Activated naive CD8-positive, alpha-beta T cell treated with anti-CD3 and anti-CD28 coated beads, Interleukin-2, amount 50 U/mL, for 24 hours (primary cell): ENCODE data around the gene PITPNM1.
"Not testable (repeated sequence)": the region's sequence is repeated elsewhere in the genome, so short reads cannot be mapped to it uniquely, and the experiment has no call there.

ENCODE experiments used
- ATAC-seq: fragments of 150-1000 bp; cut with Tn5 transposase; one replicate; pipeline ENCODE4 v1.10.0; 2021
- DNase-seq: peaks from one replicate; pipeline ENCODE4 v3.0.0; 2021
- H3K27ac Mint-ChIP-seq: one replicate; pipeline ENCODE4 v1.8.0; 2021; ENCODE audit warnings: mild to moderate bottlenecking, mixed read lengths
- H3K27me3 Mint-ChIP-seq: one replicate; pipeline ENCODE4 v1.8.0; 2021; ENCODE audit warnings: mixed read lengths
- H3K36me3 Mint-ChIP-seq: one replicate; pipeline ENCODE4 v1.8.0; 2021; ENCODE audit warnings: low read depth, mixed read lengths
- H3K4me1 Mint-ChIP-seq: one replicate; pipeline ENCODE4 v1.8.0; 2021; ENCODE audit warnings: mixed read lengths
- H3K4me3 Mint-ChIP-seq: one replicate; pipeline ENCODE4 v1.8.0; 2021; ENCODE audit warnings: mild to moderate bottlenecking, moderate library complexity, mixed read lengths
- H3K9me3 Mint-ChIP-seq: one replicate; pipeline ENCODE4 v1.8.0; 2021; ENCODE audit warnings: mixed read lengths

The PITPNM1 gene

GRCh38 chr11:67516806-67517205 is 11.6 kb upstream of the PITPNM1 start:
- Mint-ChIP-seq H3K27me3 (no peaks in the 10 kb centered on the region), H3K4me3 (no peak overlapping the region), H3K9me3 (no peaks in the 10 kb centered on the region), H3K4me1 (no peaks in the 10 kb centered on the region), H3K36me3 (no peaks in the 10 kb centered on the region), H3K27ac (no peak overlapping the region)
- DNase-seq (no peak), ATAC-seq (no peak)

DNA sequence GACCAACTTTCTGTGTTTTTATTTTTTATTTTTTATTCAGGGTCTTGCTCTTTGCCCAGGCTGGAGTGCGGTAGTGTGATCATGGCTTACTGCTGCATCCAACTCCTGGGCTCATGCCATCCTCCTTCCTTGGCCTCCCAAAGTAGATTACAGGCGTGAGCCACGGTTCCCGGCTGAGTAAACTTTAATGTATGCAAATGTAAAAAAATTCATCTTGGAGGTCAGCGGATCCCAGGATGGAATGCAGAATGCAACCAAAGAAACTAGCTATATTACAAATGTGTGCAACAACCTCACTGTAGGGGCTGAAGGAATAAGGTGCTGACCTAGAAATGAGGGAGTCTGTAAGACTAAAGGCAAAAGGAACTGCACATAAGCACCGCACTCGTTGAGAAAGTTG is 9.0 kb upstream of the PITPNM1 start:
- no peak for ATAC-seq
- no peaks in the 10 kb centered on the region for H3K36me3 Mint-ChIP-seq
- H3K9me3 Mint-ChIP-seq = no peaks in the 10 kb centered on the region

DNA sequence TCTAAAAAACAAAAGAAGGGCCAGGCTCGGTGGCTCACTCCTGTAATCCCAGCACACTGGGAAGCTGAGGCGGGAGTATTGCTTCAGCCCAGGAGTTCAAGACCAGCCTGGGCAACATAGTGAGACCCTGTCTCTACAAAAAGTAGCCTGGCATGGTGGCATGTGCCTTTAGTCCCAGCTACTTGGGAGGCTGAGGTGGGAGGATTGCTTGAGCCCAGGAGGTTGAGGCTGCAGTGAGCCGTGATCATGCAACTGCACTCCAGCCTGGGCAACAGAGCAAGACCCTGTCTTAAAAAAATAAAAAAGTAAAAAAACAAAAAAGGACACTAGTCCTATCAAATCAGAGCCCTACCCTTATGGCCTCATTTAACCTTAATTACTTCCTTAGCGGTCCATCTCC is 6.4 kb upstream of the PITPNM1 start:
- peaks cover 18% of the 10 kb centered on the region for H3K4me1 Mint-ChIP-seq
- H3K4me3 Mint-ChIP-seq, H3K27ac Mint-ChIP-seq, ATAC-seq, H3K9me3 Mint-ChIP-seq, H3K27me3 Mint-ChIP-seq, DNase-seq, H3K36me3 Mint-ChIP-seq: not testable (repeated sequence)

More for the DNA sequence above, 9.0 kb upstream of the PITPNM1 start:
- no peak overlapping the region for H3K4me3 Mint-ChIP-seq
- no peak overlapping the region for H3K27ac Mint-ChIP-seq
- no peak for DNase-seq
- H3K27me3 Mint-ChIP-seq = no peaks in the 10 kb centered on the region
- H3K4me1 Mint-ChIP-seq = peaks cover 2% of the 10 kb centered on the region

DNA sequence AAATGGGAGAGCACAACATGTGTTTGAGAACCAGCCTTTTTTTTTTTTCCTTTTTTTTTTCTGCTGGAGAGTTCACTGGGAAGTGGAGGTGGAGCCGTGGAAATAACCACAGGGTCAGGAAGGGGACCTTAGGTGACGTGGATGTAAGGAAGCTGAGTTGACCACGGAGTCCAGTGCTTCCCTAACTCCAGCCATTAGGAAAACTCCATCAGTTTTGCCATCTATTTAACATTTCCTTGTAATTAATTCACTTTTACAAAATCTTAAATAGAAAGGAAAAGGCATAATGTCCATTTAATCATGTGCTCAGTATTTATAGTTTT is 4.8 kb upstream of the PITPNM1 start:
- Mint-ChIP-seq H3K4me3 (no peak overlapping the region), H3K4me1 (peaks cover 31% of the 10 kb centered on the region), H3K36me3 (peaks cover 7% of the 10 kb centered on the region), H3K27ac (no peak overlapping the region), H3K9me3 (no peaks in the 10 kb centered on the region), H3K27me3 (peaks cover 2% of the 10 kb centered on the region)
- DNase-seq (no peak), ATAC-seq (no peak)

DNA sequence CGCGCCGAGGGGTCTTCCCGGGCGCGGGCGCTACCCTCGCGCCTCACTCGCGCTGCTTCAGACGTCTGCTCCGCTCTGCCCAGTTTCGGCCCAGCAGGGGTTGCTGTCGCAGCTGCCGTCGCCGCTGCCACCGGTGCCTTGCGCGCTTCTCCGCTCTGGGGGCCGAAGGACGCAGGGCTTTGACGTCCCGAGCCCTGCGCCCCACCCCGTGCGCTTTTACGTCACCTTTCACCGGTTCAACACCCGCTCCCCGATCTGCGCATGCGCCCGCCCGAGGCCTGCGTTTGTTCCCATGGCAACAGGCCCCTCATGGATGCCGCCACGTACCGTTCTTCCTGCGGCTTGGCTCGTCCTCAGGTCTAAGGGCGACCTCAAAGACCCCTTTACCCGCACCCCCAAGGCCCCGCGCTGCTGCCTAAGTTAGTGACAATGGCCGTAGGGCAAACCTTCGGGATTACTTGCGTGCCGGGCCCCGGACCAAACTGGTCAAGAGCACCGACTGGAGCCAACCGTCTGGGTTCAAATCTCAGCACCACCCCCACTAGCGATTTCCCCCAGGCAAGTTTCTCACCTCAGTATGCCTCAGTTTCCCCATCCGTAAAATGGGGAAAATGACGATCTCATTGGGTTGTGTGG is 3.4 kb upstream of the PITPNM1 start:
- H3K27me3 Mint-ChIP-seq = peaks cover 2% of the 10 kb centered on the region
- DNase-seq (peak; percentile 100), ATAC-seq (peak; percentile 10)
- H3K36me3 Mint-ChIP-seq = peaks cover 7% of the 10 kb centered on the region
- H3K9me3 Mint-ChIP-seq = no peaks in the 10 kb centered on the region
- H3K27ac Mint-ChIP-seq = peak overlapping the region; percentile 94
- peak overlapping the region; percentile 91 for H3K4me3 Mint-ChIP-seq
- H3K4me1 Mint-ChIP-seq = peaks cover 32% of the 10 kb centered on the region

DNA sequence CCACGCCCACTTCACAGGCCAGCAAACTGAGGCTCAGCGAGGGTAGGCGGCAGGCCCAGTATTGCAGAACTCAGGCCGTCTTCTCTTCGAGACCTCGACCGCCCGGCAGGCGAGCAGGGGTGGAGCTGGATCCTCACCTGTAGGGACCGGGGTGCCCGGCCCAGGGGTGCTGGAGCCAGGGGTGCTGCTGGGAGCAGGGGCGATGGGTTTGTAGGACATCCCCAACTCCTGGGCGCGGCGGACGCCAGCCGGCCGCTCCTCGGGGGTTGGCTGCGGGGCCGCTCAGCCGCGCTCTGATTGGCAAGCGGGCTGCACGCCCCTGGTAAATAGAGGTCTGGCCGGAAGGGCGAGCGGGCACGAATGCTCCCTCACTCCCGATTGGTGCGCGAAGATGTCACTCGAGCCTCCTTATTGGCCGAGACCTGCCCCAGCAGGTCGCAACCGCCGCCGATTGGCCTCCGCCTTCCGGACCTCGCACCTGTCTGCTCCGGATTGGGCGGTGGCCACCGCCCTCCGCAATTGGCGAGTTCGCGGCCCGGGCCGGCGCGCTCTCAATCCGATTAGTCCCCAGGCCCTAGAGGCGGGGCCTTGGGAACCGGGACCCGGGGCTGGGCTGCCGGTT is 2.8 kb upstream of the PITPNM1 start, which contains the start of gene CDK2AP2:
CDK2AP2 (minus strand) TSS at position 299 of the 622 bp plus-strand sequence; CDS start at position 219, 80 bp downstream.
- H3K27me3 Mint-ChIP-seq = peaks cover 2% of the 10 kb centered on the region
- peak within 1 kb of the TSS; percentile 94 for H3K27ac Mint-ChIP-seq
- peaks cover 36% of the 10 kb centered on the region for H3K4me1 Mint-ChIP-seq
- peak; percentile 75 for ATAC-seq
- DNase-seq = peak; percentile 99
- H3K4me3 Mint-ChIP-seq = peak within 1 kb of the TSS; percentile 91
- no peaks in the 10 kb centered on the region for H3K9me3 Mint-ChIP-seq
- H3K36me3 Mint-ChIP-seq = peaks cover 8% of the 10 kb centered on the region

GRCh38 chr11:67507242-67507863 is 2.2 kb upstream of the PITPNM1 start:
- H3K4me3 Mint-ChIP-seq = peak overlapping the region; percentile 91
- no peak for ATAC-seq
- DNase-seq = peak; percentile 25
- H3K27ac Mint-ChIP-seq = peak overlapping the region; percentile 94
- peaks cover 11% of the 10 kb centered on the region for H3K36me3 Mint-ChIP-seq
- H3K9me3 Mint-ChIP-seq = no peaks in the 10 kb centered on the region
- H3K4me1 Mint-ChIP-seq = peaks cover 38% of the 10 kb centered on the region
- H3K27me3 Mint-ChIP-seq = peaks cover 2% of the 10 kb centered on the region

- Mint-ChIP-seq H3K27me3 (peaks cover 2% of the 10 kb centered on the region), H3K27ac (peak overlapping the region; percentile 94), H3K4me1 (peaks cover 40% of the 10 kb centered on the region), H3K4me3 (peak overlapping the region; percentile 91), H3K9me3 (no peaks in the 10 kb centered on the region), H3K36me3 (peaks cover 11% of the 10 kb centered on the region)
- no peak for DNase-seq
- no peak for ATAC-seq
These were observed 1.4 kb upstream of the PITPNM1 start for GRCh38 chr11:67506426-67507051.

DNA sequence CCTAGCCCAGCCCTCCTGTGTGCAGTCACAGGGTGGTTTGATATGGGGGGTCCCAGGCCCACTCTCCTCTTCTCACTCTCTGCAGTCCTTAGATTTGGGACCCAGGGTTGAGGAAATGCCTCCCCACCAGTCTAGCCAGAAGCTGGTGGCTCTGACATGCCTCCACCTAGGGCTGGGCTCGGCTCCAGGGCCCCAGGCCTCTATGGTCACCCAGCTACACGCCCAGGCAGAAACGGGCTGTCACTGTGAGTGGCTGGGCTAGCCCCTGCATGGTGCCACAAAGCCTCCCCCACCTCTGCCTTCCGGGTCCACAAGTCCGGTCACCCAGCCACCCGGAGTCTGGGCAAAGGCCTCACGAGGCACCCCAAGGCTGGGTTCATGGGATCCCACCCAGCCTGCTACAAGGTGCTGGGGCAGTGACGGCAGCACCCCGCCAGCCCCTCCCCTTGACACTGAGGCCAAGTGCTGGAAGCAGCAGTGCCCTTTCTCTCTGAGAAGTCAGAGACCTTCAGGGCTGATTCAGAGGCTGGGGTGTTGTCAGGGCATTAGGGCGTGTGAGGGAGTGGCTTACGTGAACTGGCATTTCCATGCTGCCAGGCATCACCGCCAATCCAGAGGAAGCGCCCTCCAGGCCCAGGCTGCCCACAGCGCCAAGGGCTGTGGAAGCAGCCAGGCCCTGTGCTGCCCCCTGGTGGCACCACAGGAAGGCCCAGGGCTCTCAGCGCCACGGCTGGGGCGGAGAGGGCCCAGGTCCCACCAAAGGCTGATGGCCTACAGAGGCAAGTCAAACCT is 638 bp upstream of the PITPNM1 start:
- H3K4me3 Mint-ChIP-seq = peak overlapping the region; percentile 91
- no peaks in the 10 kb centered on the region for H3K9me3 Mint-ChIP-seq
- peak; percentile 76 for ATAC-seq
- H3K27ac Mint-ChIP-seq = peak overlapping the region; percentile 94
- peaks cover 2% of the 10 kb centered on the region for H3K27me3 Mint-ChIP-seq
- H3K4me1 Mint-ChIP-seq = peaks cover 45% of the 10 kb centered on the region
- peak; percentile 95 for DNase-seq
- H3K36me3 Mint-ChIP-seq = peaks cover 18% of the 10 kb centered on the region

- ATAC-seq (no peak), DNase-seq (peak; percentile 55)
- H3K27me3 Mint-ChIP-seq = peaks cover 2% of the 10 kb centered on the region
- no peaks in the 10 kb centered on the region for H3K9me3 Mint-ChIP-seq
- peaks cover 48% of the 10 kb centered on the region for H3K4me1 Mint-ChIP-seq
- H3K27ac Mint-ChIP-seq = peak overlapping the region; percentile 81
- peaks cover 25% of the 10 kb centered on the region for H3K36me3 Mint-ChIP-seq
- H3K4me3 Mint-ChIP-seq = peak overlapping the region; percentile 91
These were observed 886 bp downstream of the PITPNM1 start for GRCh38 chr11:67504005-67504949.

- H3K27ac Mint-ChIP-seq = peak overlapping the region; percentile 67
- H3K4me3 Mint-ChIP-seq = peak overlapping the region; percentile 68
- peaks cover 25% of the 10 kb centered on the region for H3K36me3 Mint-ChIP-seq
- H3K27me3 Mint-ChIP-seq = no peaks in the 10 kb centered on the region
- H3K9me3 Mint-ChIP-seq = no peaks in the 10 kb centered on the region
- H3K4me1 Mint-ChIP-seq = peaks cover 40% of the 10 kb centered on the region
- DNase-seq (no peak), ATAC-seq (no peak)
These were observed 1.8 kb downstream of the PITPNM1 start for GRCh38 chr11:67503119-67504004.

DNA sequence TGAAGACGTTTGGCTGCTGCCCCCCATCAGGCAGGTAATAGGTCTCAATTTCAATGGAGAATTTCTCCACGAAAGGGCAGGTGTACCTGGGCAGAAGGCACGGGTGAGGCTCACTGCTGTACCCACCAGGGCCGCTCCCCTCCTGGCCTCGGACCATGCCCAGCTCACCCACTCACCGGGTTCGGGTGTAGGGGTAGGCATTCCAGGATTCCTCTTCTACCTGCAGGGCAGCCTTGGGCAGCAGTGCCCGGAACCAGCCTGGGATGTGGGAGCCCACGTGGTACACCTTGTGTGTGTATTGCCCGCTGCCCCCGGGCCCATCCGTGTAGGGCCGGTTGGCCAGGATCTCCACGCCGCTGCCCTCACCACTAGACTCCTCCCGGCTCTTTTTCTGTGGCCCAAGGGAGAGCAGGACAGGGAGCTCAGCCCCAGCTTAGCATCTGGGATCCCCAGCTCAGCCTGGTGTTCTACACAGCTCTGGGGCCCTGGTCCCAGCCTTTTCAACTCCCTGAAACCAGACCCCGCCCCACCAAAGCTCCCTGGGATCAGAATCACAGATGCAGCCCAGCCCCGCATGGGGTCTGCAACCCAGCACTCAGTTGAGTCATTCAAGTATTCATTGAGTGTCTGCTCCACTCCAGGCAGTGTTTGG is 2.7 kb downstream of the PITPNM1 start:
- Mint-ChIP-seq H3K4me3 (peak overlapping the region; percentile 68), H3K27ac (peak overlapping the region; percentile 67), H3K27me3 (no peaks in the 10 kb centered on the region), H3K36me3 (peaks cover 25% of the 10 kb centered on the region), H3K9me3 (no peaks in the 10 kb centered on the region), H3K4me1 (peaks cover 38% of the 10 kb centered on the region)
- ATAC-seq = no peak
- DNase-seq = no peak
